Measurements from ENCODE around the gene KY. TPM values are rescaled to one million over a fixed set of nuclear protein-coding genes. Genes with fewer than 3 reads are reported as not detected.

Gene KY
- total RNA-seq, 3 donors from 2014 or later = 0.14 to 3.7 (median 0.14) TPM

- TF ChIP-seq CTCF (IDR thresholded peaks at IDR 0.05) = no peak
- Histone ChIP-seq H3K4me1 (ENCODE audit: low read depth) (no peaks in the 10 kb centered on the region), H3K36me3 (ENCODE audit: low read depth) (no peaks in the 10 kb centered on the region), H3K4me3 (no peak overlapping the region), H3K9me3 (no peaks in the 10 kb centered on the region)
- no peak for DNase-seq
- no peak for ATAC-seq
- intact Hi-C loops (cut with DNase I, micrococcal nuclease) = no loop called here
Measured at GRCh38 chr3:134649106-134649705, 1.6 kb downstream of the KY start.

DNA sequence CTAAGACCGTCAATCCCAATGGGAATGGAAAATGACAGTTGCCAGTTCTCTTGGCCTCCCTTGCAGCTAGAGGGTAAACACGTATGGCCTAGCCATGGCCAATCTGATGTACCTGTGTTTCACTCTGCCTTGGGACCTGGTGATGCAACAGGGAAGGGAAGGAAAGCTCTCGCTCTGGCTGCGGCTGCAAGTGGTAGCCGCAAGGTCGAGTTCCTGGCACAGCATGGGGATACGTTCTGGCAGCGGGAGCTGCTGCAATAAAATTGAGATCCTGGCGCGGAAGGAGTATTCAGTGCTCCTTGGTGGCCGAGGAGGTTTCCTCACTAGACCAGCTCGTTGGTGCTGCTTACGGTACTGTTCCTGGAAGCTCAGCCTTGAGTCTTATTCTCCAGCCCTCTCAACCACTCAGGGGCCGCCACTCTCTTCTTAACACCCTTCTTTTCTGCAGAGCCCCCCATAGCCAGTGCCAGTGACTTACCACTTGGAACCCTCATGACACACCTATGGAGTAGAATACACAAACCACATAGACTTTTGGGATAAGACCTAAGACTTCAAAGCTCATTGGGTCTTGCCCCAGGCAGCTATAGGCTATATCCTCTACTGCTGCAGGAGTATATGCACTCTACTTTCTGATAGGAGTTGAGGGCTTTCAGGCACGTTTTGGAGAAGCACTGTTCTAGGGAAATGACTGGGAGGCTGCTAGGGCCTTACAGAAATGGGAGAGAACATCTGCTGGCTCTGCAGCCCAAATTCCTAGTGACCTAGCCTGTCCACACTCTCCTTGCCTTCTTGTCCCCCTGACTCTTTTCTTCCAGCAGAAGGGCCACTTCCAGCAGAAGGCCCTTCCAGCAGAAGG lies 2.7 kb downstream of the KY start:
- TF ChIP-seq CTCF (IDR thresholded peaks at IDR 0.05) = no peak
- Histone ChIP-seq H3K36me3 (ENCODE audit: low read depth) (no peaks in the 10 kb centered on the region), H3K4me3 (no peak overlapping the region), H3K4me1 (ENCODE audit: low read depth) (no peaks in the 10 kb centered on the region), H3K9me3 (no peaks in the 10 kb centered on the region)
- DNase-seq = no peak
- intact Hi-C loops (cut with DNase I, micrococcal nuclease) = no loop called here
- no peak for ATAC-seq

DNA sequence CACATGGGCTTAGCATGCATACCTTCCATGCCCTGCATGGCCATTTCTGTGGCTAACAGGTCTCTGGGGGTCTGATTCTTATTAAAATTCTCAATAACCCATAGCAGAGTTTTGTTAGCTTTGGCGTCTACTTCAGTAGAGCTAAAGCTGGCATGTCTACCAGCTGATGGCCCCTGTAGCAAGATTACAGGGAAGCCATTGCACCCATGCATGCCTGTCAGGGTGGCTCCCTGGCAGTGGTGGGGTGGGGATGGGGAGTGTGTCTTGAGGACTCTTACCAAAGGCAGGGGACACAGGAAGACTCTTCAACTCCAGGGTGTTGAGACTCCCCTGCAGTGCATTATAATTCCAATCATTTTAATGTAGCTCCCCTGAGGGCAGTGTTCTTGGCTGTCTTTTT lies 4.7 kb downstream of the KY start:
- Histone ChIP-seq H3K4me1 (ENCODE audit: low read depth) (no peaks in the 10 kb centered on the region), H3K9me3 (no peaks in the 10 kb centered on the region), H3K36me3 (ENCODE audit: low read depth) (no peaks in the 10 kb centered on the region), H3K4me3 (no peak overlapping the region)
- no peak for ATAC-seq
- DNase-seq = no peak
- intact Hi-C loops (cut with DNase I, micrococcal nuclease) = no loop called here
- no peak for TF ChIP-seq CTCF (IDR thresholded peaks at IDR 0.05)

DNA sequence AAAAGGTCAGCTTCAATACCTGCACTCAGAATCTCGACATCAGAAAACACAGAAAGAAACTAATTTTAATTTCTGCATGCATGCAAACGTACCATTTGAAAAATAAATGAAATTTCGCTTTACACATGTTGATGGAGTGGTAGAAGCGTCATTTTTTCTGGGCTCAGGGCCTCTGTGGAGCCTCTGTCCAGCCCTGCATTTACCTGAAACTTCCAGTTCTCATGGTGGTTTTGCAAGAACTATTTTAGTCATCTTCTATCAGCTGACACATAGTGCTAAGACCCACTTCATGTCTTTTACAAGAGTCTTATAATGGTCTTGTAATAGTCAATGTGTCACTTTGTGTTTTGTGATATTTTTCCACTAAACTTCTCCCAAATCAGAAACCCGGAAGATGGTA lies 5.3 kb downstream of the KY start:
- TF ChIP-seq CTCF (IDR thresholded peaks at IDR 0.05) = no peak
- ATAC-seq = no peak
- intact Hi-C loops (cut with DNase I, micrococcal nuclease) = no loop called here
- Histone ChIP-seq H3K4me1 (ENCODE audit: low read depth) (no peaks in the 10 kb centered on the region), H3K9me3 (no peaks in the 10 kb centered on the region), H3K4me3 (no peak overlapping the region), H3K36me3 (ENCODE audit: low read depth) (no peaks in the 10 kb centered on the region)
- DNase-seq = no peak

GRCh38 chr3:134644731-134645514 lies 5.9 kb downstream of the KY start:
- intact Hi-C loops (cut with DNase I, micrococcal nuclease) = no loop called here
- H3K36me3 ChIP-seq (ENCODE audit: low read depth) = no peaks in the 10 kb centered on the region
- no peaks in the 10 kb centered on the region for H3K4me1 ChIP-seq (ENCODE audit: low read depth)
- no peak overlapping the region for H3K4me3 ChIP-seq
- no peaks in the 10 kb centered on the region for H3K9me3 ChIP-seq
- ATAC-seq = peak; percentile 54
- TF ChIP-seq CTCF (IDR thresholded peaks at IDR 0.05) = no peak
- no peak for DNase-seq
